Adrenal gland (tissue), 5 donors: ENCODE results near the gene TRIO.

Source experiments
- CTCF ChIP-seq, 6 experiments: fragments of 450-650 bp in 4 of 6; fragments of 200-600 bp in 2 of 6; sonication (generic) in 1 of 6; IDR thresholded peaks; 1 replicate in 5 of 6; 2 replicates in 1 of 6; pipeline versions ENCODE4 v1.5.1 to v1.8.0; 2016 to 2021; ENCODE audit warnings: antibody characterized with exemption in 6 of 6, mild to moderate bottlenecking in 2 of 6, moderate library complexity in 1 of 6
- POLR2A ChIP-seq, 2 donors: fragments of 450-650 bp; IDR thresholded peaks; one replicate each; pipeline ENCODE4 v1.6.1; 2017; ENCODE audit warnings: antibody characterized with exemption in 2 of 2, mild to moderate bottlenecking in 2 of 2, moderate library complexity in 1 of 2
- donor health status: DM: no; HTN: no; CAD: no.

- no peak for TF ChIP-seq CTCF (IDR thresholded peaks at IDR 0.05)
- no peak for TF ChIP-seq POLR2A (IDR thresholded peaks at IDR 0.05)
Measured at GRCh38 chr5:14465776-14466175, 322.6 kb downstream of the TRIO start.
